ENCODE measurements around the gene HOOK2. TPM values are rescaled to one million over a fixed set of nuclear protein-coding genes. Genes with fewer than 3 reads are reported as not detected.
A peak's percentile ranks its signal among the peaks of the same experiment; 100 is the strongest.

The HOOK2 gene
- total RNA-seq, 1 experiment from 2014 or later = 14.3 TPM

- H3K27ac ChIP-seq (ENCODE audit: low read length) = no peak overlapping the region
- DNase-seq (ENCODE audit: low read depth, low spot score) = no peak
- ATAC-seq = no peak
- in situ Hi-C loops (cut with HindIII; ENCODE audit: low pct_unique_long_range_greater_than_20kb, low sequenced_read_pairs) = no loop called here
- no peaks in the 10 kb centered on the region for H3K4me1 ChIP-seq (ENCODE audit: control insufficient read depth, insufficient read depth, low read length)
- ChIA-PET CTCF (interaction anchor here (1.0 kb wide), 1 partner anchor 29 kb away, joined by 4 read pairs; no protein-coding TSS in a partner anchor), POLR2A (interaction anchor here (1.7 kb wide), 1 partner anchor 25 kb away, joined by 5 read pairs; the partner anchor contains the start of gene JUNB)
- H3K9me3 ChIP-seq (ENCODE audit: control insufficient read depth, insufficient read depth, low read depth, low read length) = no peaks in the 10 kb centered on the region
- intact Hi-C loops (cut with micrococcal nuclease; ENCODE audit: unreplicated experiment) = no loop called here
- H3K4me3 ChIP-seq (ENCODE audit: low read depth in 2 of 2, low read length in 2 of 2) = no peak overlapping the region
- TF ChIP-seq TCF7L2 (IDR thresholded peaks at IDR 0.05; ENCODE audit: low read depth, low read length) = no peak
- TF ChIP-seq SIN3A (IDR thresholded peaks at IDR 0.05; ENCODE audit: borderline replicate concordance, insufficient read depth, low read depth, low read length) = no peak
- no peak for TF ChIP-seq CTCF (IDR thresholded peaks at IDR 0.05)
- no peak for TF ChIP-seq REST (IDR thresholded peaks at IDR 0.05; ENCODE audit: insufficient read depth in 1 of 2, low read depth in 2 of 2, low read length in 1 of 2)
- no peak for TF ChIP-seq POLR2AphosphoS5 (IDR thresholded peaks at IDR 0.05; ENCODE audit: low read depth, low read length)
- H3K36me3 ChIP-seq (ENCODE audit: control insufficient read depth, insufficient read depth, low read length) = no peaks in the 10 kb centered on the region
- no TSS peak for BruUV-seq (replicated peaks)
- no peaks in the 10 kb centered on the region for H3K27me3 ChIP-seq (ENCODE audit: control insufficient read depth, insufficient read depth, low read length)
These were observed 8.2 kb downstream of the HOOK2 start for GRCh38 chr19:12767150-12767549.

- DNase-seq (ENCODE audit: low read depth, low spot score) (no peak), ATAC-seq (peak; percentile 98)
- H3K27me3 ChIP-seq (ENCODE audit: control insufficient read depth, insufficient read depth, low read length) = no peaks in the 10 kb centered on the region
- H3K9me3 ChIP-seq (ENCODE audit: control insufficient read depth, insufficient read depth, low read depth, low read length) = no peaks in the 10 kb centered on the region
- in situ Hi-C loops (cut with HindIII; ENCODE audit: low pct_unique_long_range_greater_than_20kb, low sequenced_read_pairs) = no loop called here
- TF ChIP-seq SIN3A (IDR thresholded peaks at IDR 0.05; ENCODE audit: borderline replicate concordance, insufficient read depth, low read depth, low read length) (no peak), CTCF (IDR thresholded peaks at IDR 0.05) (peak; percentile 94)
- ChIA-PET CTCF (interaction anchor here (0.5 to 1.8 kb wide), 11 partner anchors 8 to 107 kb away, joined by 3 to 37 read pairs (median 5); partner anchors contain the start of gene HOOK2), POLR2A (interaction anchor here (0.8 to 1.8 kb wide), 4 partner anchors 23 to 40 kb away, joined by 3 to 17 read pairs (median 4); partner anchors contain the start of genes JUNB and RNASEH2A)
- peak overlapping the region; percentile 44; the same call in 1 of the 2 replicates for H3K27ac ChIP-seq (ENCODE audit: low read length)
- no peaks in the 10 kb centered on the region for H3K4me1 ChIP-seq (ENCODE audit: control insufficient read depth, insufficient read depth, low read length)
- H3K36me3 ChIP-seq (ENCODE audit: control insufficient read depth, insufficient read depth, low read length) = no peaks in the 10 kb centered on the region
- no TSS peak for BruUV-seq (replicated peaks)
- peak overlapping the region; percentile 52 to 60 for H3K4me3 ChIP-seq (ENCODE audit: low read depth in 2 of 2, low read length in 2 of 2)
- intact Hi-C loops (cut with micrococcal nuclease; ENCODE audit: unreplicated experiment) = no loop called here
These were observed 9.3 kb downstream of the HOOK2 start for GRCh38 chr19:12766051-12766521.

Measured in Panc1 (cell line).